AG08396 (cell line): ENCODE results near the gene COQ3.

Source experiments
- DNase-seq: peaks from one replicate; pipeline ENCODE4 v3.0.0; 2012; ENCODE audit warnings: low spot score, mixed read lengths

The COQ3 gene

DNA sequence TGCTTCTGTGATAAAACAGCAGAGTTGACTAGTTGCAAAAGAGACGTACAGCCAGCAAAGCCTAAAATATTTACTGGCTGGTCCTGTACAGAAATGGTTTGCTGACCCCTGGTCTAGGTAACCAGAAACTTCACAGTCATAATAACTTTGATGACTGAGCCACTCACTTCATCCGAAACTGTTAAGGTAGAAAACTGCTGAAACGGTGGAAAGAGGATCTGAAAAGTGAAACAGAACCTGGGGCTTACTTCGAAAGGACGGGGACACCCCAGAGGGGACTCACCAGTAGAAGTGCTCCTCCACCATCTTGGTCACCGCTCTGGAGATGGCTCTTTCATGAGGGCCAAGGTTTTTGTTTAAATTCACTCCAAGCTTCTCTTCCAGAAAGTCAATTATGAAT is 60.9 kb downstream of the COQ3 start:
- DNase-seq = no peak

DNA sequence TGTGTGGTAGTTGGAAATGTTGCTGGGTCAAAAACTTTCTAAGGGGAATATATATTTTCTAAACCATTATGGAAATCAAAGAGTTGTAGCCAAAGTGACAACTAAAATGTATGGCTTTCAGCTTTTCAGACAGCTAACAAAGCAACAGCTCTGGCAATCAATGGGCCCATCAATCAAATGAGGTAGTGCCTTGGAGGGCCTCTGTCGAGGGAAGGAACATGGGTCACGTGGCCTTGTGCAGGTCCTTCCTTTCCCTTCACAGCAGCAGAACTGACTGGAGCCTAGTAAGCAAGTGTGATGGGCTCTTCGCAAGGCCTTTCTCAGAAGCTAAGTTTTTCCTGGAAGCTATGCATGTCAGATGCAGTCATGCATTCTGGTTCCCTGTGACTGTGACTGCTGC is 62.5 kb downstream of the COQ3 start:
- no peak for DNase-seq

DNA sequence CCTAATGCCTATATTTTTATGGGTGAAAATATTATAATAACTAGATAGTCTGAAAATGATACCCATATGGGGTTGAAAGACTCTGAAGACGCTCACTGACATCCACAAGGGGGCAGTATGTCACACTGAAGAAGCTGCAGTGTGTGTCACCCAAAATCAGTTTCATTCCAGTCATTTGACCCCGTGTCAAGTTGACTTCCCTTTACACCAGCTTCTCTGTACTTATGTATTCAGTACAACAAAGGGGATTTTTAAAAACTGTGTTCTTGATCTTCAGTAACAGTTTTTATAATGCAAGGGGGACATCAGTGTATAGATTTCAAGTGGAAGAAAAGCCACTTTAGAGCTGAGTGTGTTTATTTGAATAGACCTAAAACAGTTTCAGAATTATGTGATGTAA is 63.8 kb downstream of the COQ3 start:
- DNase-seq = peak; percentile 67

DNA sequence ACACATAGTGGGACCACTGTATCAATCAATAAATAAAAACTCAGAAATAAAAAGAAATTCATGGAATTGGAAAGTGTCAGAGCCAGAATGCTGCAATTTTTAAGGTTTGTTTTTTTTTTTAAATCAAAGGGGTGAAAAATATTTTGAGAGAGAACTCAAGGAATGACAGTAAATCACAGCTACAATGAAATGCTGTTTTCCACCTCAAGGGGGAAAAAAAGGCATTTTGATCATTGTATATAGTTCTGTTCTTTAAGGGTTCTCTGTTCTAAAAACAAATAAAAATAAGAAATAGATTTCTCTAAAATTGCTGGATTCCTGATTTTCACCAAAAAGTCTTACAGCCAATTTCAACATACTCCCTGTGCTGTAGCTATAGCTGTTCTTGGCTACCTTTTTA is 69.0 kb downstream of the COQ3 start:
- no peak for DNase-seq
